ENCODE measurements around the gene NOL7.

Gene NOL7

GRCh38 chr6:13614926-13615791 is at the start of gene NOL7:
NOL7 (plus strand) TSS chr6:13615335; CDS start chr6:13615359, 24 bp downstream.
- DNase-seq = peak; percentile 99

GRCh38 chr6:13565921-13566320 is 49.2 kb upstream of the NOL7 start:
- DNase-seq = no peak

GRCh38 chr6:13566500-13566899 is 48.6 kb upstream of the NOL7 start:
- no peak for DNase-seq

- DNase-seq = no peak
Observed at GRCh38 chr6:13568970-13569369, 46.2 kb upstream of the NOL7 start.

GRCh38 chr6:13572240-13572639 is 42.9 kb upstream of the NOL7 start:
- no peak for DNase-seq

GRCh38 chr6:13572951-13573654 is 42.0 kb upstream of the NOL7 start:
- DNase-seq = no peak

GRCh38 chr6:13573669-13574110 is 41.4 kb upstream of the NOL7 start:
- peak; percentile 64 to 67 (median 66) for DNase-seq

- peak; percentile 95 to 97 (median 96) for DNase-seq
Observed at GRCh38 chr6:13574149-13574570, 41.0 kb upstream of the NOL7 start.

GRCh38 chr6:13574571-13575376 is 40.4 kb upstream of the NOL7 start, which contains the start of gene SIRT5:
SIRT5 (plus strand) TSS chr6:13574601; CDS start chr6:13584111, 9,510 bp downstream.
- peak; percentile 69 to 81 (median 76) for DNase-seq

GRCh38 chr6:13575377-13575775 is 39.8 kb upstream of the NOL7 start:
- DNase-seq = peak in 1 of 3 donors; percentile 82

GRCh38 chr6:13576017-13576416 is 39.1 kb upstream of the NOL7 start:
- DNase-seq = no peak

- no peak for DNase-seq
Observed at GRCh38 chr6:13577926-13578325, 37.2 kb upstream of the NOL7 start.

- peak in 1 of 3 donors; percentile 12 for DNase-seq
Observed at GRCh38 chr6:13579911-13580310, 35.2 kb upstream of the NOL7 start.

- DNase-seq = peak in 1 of 3 donors; percentile 17
Observed at GRCh38 chr6:13581700-13582229, 33.4 kb upstream of the NOL7 start.

- DNase-seq = no peak
Observed at GRCh38 chr6:13586603-13587542, 28.3 kb upstream of the NOL7 start.

GRCh38 chr6:13589801-13590200 is 25.3 kb upstream of the NOL7 start:
- DNase-seq = no peak

GRCh38 chr6:13590574-13591153 is 24.5 kb upstream of the NOL7 start:
- no peak for DNase-seq

GRCh38 chr6:13591205-13591921 is 23.8 kb upstream of the NOL7 start:
- no peak for DNase-seq

GRCh38 chr6:13593103-13593502 is 22.0 kb upstream of the NOL7 start:
- no peak for DNase-seq

GRCh38 chr6:13593720-13594119 is 21.4 kb upstream of the NOL7 start:
- DNase-seq = no peak

Measured in suppressor macrophage treated with lipopolysaccharide for 1 hour (primary cell).